DMS79 (cell line): ENCODE data around the gene MEGF6.

ENCODE experiments used
- DNase-seq: peaks from one replicate; lab custom pipeline; 2025; lab: John Stamatoyannopoulos, UW

Gene MEGF6, protein sequence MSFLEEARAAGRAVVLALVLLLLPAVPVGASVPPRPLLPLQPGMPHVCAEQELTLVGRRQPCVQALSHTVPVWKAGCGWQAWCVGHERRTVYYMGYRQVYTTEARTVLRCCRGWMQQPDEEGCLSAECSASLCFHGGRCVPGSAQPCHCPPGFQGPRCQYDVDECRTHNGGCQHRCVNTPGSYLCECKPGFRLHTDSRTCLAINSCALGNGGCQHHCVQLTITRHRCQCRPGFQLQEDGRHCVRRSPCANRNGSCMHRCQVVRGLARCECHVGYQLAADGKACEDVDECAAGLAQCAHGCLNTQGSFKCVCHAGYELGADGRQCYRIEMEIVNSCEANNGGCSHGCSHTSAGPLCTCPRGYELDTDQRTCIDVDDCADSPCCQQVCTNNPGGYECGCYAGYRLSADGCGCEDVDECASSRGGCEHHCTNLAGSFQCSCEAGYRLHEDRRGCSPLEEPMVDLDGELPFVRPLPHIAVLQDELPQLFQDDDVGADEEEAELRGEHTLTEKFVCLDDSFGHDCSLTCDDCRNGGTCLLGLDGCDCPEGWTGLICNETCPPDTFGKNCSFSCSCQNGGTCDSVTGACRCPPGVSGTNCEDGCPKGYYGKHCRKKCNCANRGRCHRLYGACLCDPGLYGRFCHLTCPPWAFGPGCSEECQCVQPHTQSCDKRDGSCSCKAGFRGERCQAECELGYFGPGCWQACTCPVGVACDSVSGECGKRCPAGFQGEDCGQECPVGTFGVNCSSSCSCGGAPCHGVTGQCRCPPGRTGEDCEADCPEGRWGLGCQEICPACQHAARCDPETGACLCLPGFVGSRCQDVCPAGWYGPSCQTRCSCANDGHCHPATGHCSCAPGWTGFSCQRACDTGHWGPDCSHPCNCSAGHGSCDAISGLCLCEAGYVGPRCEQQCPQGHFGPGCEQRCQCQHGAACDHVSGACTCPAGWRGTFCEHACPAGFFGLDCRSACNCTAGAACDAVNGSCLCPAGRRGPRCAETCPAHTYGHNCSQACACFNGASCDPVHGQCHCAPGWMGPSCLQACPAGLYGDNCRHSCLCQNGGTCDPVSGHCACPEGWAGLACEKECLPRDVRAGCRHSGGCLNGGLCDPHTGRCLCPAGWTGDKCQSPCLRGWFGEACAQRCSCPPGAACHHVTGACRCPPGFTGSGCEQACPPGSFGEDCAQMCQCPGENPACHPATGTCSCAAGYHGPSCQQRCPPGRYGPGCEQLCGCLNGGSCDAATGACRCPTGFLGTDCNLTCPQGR (N-terminal part only)

GRCh38 chr1:3611170-3612019, at the start of gene MEGF6:
MEGF6 (minus strand) TSS chr1:3611508; CDS start chr1:3611268, 240 bp downstream.
- peak; percentile 39 for DNase-seq

DNA sequence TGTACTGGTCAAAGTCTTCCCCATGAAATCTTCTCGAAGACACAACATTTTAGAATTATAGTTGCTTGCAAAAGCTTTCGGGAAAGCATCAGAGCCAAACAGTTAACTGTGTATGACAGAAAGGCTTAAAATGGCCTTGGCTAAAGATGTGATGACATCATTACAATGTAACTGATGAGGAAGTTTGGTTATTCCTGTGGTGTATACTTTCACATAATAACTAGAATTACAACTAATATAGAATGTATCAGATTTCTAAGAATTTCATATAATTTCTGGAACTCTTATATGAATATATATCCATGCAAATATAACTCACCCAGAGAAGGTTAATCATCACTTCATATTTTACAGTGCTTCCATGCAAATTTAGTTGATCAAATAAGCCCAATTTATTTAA, 49.4 kb upstream of the MEGF6 start:
- no peak for DNase-seq

DNA sequence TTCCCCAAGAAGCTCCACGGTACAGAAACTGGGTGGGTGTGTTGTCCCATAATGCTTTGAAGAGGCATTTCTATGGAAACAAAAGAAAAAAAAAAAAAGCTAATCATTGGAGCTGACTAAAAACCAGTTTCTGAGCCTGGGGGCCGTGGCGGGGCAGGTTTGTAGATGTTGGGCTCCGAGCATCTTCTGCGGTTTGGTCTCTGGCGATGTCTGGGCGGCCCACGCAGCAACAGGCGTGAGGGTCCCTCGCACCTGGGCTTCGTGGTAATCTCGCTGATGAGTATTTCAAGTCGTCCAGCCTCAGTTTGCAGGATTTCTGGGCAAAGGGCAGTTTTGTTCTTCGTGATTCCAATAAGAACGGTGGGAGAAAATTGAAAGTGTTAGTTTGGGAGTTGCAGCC, 47.8 kb upstream of the MEGF6 start:
- no peak for DNase-seq

DNA sequence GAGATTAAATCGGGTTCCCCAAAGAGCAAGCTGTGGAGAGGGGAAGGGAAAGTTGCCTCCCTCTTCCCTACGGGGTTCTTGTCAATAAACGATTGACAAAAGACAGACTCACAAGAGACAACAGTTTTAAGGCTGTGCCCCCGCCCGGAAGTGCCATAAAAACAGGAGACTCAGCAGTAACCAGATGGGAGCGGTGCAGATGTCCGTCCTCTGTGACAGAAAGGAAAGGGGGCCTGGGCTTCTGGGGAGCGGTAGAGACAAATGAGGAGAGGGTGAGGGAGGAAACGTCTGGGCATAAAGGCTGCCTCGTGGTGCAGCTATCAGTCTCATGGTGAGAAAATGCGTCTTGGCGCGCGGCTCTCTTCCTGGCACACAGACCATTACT, 46.9 kb upstream of the MEGF6 start:
- no peak for DNase-seq

DNA sequence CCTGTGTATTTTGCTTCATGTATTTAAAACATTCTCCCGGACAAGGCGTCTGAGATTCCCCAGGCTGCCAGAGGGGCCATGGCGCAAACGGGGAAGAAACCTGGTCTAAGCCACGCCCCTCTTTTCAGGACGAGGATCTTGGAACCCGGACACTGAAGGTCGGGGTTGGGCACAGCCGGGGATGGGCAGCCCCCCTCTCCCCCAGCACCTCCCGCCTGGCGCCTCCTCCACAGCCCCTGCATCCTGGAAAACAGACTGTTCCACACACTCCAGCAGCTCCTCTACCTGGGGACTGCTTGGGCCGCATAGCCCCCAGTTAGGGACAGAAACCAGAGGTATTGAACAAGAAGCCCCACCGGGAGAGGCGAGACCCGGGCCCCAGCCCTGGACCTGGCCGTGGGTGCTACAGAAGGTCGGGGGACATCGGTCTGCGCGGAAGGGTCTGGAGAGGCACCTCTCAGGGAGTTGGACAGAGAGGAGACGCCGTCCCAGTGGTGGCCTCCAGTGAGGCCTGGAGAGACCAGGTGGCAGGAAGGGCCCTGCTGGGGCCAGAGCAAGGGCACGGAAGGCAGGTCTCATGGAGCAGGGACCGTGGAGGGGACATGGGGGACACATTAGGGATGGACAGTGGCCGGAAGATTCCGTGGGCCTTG, 46.4 kb upstream of the MEGF6 start:
- DNase-seq, result no peak

DNA sequence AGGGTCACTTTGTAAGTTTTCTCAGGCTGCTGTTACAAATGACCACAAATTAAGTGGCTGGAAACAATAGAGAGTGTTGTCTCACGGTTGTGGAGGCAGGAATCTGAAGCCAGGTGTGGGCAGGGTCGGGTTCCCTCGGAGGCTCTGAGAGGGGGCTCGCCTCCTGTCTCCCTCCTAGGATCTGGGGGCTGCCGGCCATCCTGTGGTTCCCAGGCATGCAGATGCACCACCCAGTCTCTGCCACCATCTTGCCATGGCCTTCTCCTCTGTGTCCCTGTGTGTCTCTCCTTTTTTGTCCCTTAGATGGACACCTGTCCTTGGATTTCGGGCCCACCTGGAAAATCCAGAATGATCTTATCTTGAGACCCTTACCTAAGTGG, 45.8 kb upstream of the MEGF6 start:
- no peak for DNase-seq

- no peak for DNase-seq
These were observed 45.3 kb upstream of the MEGF6 start for GRCh38 chr1:3656450-3657095.

DNA sequence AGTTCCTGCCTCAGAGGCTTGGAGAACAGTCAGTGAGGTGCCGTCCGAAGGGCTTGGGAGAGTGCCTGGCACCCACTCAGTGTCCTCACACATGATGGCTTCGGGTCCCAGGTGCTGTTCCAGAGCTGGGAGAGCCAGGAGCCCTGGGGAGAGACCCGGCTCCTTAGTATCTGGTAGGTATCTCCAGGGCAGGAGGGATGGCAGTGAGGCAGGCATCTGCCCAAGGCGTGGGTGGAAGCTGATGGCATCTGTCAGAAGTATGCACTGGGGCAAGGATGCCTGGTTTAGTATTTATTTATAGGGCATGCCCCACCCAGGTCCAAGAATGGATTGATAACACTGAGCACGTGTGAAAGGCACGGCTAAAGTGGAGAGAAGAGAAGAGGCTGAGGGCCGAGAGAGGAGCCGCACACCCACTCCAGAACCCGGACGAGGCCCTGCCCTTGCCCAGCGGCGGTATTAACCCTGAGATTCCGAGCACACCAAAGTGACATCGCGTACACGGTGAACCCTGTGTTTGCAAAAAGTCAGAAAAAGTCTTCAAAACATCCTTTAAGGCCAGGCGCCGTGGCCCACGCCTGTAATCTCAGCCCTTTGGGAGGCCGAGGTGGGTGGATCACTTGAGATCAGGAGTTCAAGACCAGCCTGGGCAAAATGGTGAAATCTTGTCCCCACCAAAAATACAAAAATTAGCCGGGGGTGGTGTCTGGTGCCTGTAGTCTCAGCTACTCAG, 43.4 kb upstream of the MEGF6 start:
- DNase-seq, result no peak

GRCh38 chr1:3653286-3653618, 41.9 kb upstream of the MEGF6 start:
- peak; percentile 21 for DNase-seq

DNA sequence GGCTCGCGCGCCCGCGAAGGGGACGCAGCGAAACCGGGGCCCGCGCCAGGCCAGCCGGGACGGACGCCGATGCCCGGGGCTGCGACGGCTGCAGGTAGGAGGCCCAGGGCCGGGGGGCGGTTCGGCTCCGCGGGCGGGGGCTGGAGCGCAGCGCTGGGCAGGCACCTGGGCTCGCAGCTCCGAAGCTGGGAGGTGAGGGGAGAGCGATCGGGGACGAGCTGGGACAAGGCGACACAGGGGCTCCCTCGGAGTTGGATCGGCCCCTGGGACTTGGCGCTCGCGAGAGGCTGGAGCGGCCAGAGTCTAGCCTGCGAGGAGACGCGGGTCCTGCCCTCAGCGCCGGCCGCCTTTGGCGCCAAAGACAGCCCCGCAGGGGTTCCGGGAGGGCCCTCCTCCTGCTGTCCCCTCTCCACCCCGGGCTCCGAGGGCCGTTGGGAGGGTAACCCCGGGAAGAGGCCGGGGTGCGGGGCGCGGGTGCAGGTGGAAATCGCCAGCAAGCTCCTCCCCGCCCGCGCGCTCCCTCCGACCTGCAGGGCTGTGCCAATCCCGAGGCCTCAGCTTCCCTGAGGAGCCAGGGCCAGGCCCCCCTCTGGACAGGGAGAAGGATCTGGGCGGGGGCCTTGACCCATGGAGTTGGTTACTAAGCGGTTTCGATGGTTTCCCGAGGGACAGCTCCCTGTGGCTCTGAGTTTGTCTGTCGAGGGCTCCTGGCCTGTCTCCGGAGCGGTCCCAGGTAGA, 41.4 kb upstream of the MEGF6 start:
- DNase-seq, result peak; percentile 10

DNA sequence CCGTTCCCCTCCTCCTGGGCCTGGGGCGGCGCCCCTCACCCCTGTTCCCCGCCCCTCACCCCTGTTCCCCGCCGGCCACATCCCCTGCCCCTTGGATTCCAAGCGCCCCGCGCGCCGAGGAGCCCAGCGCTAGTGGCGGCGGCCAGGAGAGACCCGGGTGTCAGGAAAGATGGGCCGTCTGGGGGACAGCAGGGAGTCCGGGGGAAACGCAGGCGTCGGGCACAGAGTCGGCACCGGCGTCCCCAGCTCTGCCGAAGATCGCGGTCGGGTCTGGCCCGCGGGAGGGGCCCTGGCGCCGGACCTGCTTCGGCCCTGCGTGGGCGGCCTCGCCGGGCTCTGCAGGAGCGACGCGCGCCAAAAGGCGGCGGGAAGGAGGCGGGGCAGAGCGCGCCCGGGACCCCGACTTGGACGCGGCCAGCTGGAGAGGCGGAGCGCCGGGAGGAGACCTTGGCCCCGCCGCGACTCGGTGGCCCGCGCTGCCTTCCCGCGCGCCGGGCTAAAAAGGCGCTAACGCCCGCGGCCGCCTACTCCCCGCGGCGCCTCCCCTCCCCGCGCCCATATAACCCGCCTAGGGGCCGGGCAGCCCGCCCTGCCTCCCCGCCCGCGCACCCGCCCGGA, 40.7 kb upstream of the MEGF6 start, which contains the start of gene TP73:
TSS of gene TP73 (plus strand) at position 587 of the 618 bp plus-strand sequence. CDS start 29,850 bp downstream, outside the sequence.
- peak; percentile 38 for DNase-seq

DNA sequence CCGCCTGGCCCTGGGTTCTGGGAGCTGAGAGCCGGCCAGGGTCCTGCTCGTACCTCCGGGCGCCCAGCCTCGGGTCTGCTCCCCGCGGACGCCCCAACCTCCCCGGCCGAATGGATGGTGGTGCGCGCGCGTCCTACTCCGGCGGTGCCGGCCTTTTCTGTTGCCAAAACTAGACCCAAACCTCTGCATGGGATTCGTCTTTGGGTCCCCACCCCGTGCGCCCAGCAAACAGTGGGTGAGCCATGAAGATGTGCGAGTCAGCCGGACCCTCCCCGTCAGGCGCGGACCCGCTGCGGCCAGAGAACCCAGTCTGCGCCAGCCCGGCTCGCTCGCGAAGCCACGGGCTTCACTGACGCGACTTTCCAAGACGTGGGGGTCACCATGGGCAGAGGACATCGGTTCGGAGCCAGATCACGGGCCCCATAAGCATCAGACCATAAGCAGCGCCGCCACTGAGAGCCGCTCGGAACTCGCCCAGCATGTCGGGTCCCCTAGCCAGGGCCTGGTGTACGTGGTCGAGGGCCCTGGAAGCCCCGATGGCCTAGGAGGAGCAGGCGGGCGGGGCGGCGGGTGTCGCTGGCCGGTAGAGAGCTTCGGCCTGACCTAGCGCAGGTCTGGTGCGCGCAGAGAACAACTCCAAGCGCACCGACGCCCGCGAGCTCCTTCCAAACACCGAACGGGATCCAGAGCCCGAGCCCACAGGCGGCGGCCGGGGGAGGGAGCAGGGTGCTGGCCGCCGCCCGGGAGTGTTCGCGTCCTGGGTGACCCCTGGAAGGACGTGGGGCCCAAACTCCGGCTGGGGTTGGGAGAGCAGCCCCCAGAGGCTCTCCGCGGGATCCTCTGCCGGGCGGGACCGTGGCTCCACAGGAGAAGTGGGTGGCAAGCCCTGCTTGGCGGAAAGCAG, 40.0 kb upstream of the MEGF6 start:
- no peak for DNase-seq

GRCh38 chr1:3650248-3651025, 39.1 kb upstream of the MEGF6 start:
- DNase-seq, result no peak

GRCh38 chr1:3649342-3650247, 38.3 kb upstream of the MEGF6 start, which contains the start of gene WRAP73:
WRAP73 (minus strand) TSS chr1:3650103; CDS start chr1:3649999, 104 bp downstream.
- DNase-seq, result peak; percentile 93

DNA sequence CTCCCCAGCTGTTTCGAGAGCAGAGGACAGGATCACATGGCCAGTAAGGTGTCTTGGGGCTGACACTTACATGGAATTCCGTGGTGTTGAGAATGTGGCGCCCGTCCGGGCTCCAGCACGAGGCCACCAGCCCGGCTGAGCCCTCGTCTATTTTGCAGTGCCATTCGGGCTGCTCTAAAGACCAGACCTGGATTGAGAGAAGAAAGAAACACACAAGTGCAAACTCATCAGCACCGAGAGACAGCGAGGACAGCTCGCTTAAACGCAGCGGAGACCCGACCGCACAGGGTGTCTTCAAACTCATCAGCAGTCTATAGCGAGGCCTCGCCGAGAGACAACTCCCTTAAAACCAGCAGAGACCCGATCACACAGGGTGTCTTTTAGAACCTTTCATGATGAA, 35.3 kb upstream of the MEGF6 start:
- no peak for DNase-seq
